ENCODE data around the gene TP53BP2.

Gene TP53BP2

GRCh38 chr1:223770621-223771315 is 75.0 kb downstream of the TP53BP2 start:
- in situ Hi-C loops (cut with HindIII; ENCODE audit: low sequenced_read_pairs) = no loop called here
- DNase-seq (ENCODE audit: low read depth) = no peak
- TF ChIP-seq CTCF (IDR thresholded peaks at IDR 0.05; ENCODE audit: low read depth, low read length, missing control alignments) = no peak
- H3K4me3 ChIP-seq (ENCODE audit: low read depth, low read length) = no peak overlapping the region

- no peak overlapping the region for H3K4me3 ChIP-seq (ENCODE audit: low read depth, low read length)
- no peak for TF ChIP-seq CTCF (IDR thresholded peaks at IDR 0.05; ENCODE audit: low read depth, low read length, missing control alignments)
- no peak for DNase-seq (ENCODE audit: low read depth)
- in situ Hi-C loops (cut with HindIII; ENCODE audit: low sequenced_read_pairs) = no loop called here
Observed at GRCh38 chr1:223765719-223766340, 79.9 kb downstream of the TP53BP2 start.

GRCh38 chr1:223765036-223765718 is 80.6 kb downstream of the TP53BP2 start:
- in situ Hi-C loops (cut with HindIII; ENCODE audit: low sequenced_read_pairs) = no loop called here
- no peak for TF ChIP-seq CTCF (IDR thresholded peaks at IDR 0.05; ENCODE audit: low read depth, low read length, missing control alignments)
- no peak for DNase-seq (ENCODE audit: low read depth)
- no peak overlapping the region for H3K4me3 ChIP-seq (ENCODE audit: low read depth, low read length)

GRCh38 chr1:223763881-223764280 is 81.9 kb downstream of the TP53BP2 start:
- no peak overlapping the region for H3K4me3 ChIP-seq (ENCODE audit: low read depth, low read length)
- in situ Hi-C loops (cut with HindIII; ENCODE audit: low sequenced_read_pairs) = no loop called here
- DNase-seq (ENCODE audit: low read depth) = no peak
- no peak for TF ChIP-seq CTCF (IDR thresholded peaks at IDR 0.05; ENCODE audit: low read depth, low read length, missing control alignments)

GRCh38 chr1:223763251-223763650 is 82.5 kb downstream of the TP53BP2 start:
- in situ Hi-C loops (cut with HindIII; ENCODE audit: low sequenced_read_pairs) = no loop called here
- DNase-seq (ENCODE audit: low read depth) = no peak
- TF ChIP-seq CTCF (IDR thresholded peaks at IDR 0.05; ENCODE audit: low read depth, low read length, missing control alignments) = no peak
- no peak overlapping the region for H3K4me3 ChIP-seq (ENCODE audit: low read depth, low read length)

- H3K4me3 ChIP-seq (ENCODE audit: low read depth, low read length) = no peak overlapping the region
- no peak for TF ChIP-seq CTCF (IDR thresholded peaks at IDR 0.05; ENCODE audit: low read depth, low read length, missing control alignments)
- DNase-seq (ENCODE audit: low read depth) = no peak
- in situ Hi-C loops (cut with HindIII; ENCODE audit: low sequenced_read_pairs) = no loop called here
Observed at GRCh38 chr1:223761411-223761810, 84.3 kb downstream of the TP53BP2 start.

Measured in astrocyte of the cerebellum (primary cell).